ENCODE measurements around the gene PTPRM.

The PTPRM gene

DNA sequence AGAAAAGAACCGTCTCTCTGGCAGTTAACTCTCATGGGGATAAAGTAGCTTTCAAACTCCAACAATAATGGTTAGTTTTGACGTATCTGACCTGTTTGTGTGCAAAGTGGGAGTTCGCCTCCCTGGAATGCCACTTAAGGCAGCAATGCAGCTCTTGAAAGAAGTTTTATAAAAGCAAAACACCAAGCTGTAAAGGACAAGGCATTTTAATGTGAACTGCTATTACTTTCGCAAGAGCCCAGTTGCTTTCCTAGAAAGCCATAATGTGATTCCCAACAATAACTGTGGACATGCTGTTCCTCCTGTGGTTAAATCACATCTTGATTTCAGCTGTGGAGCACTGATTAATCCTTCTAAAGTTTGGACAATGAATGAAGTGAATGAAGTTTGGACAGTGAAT lies 303.7 kb downstream of the PTPRM start:
- TF ChIP-seq ZNF274 (IDR thresholded peaks at IDR 0.05; ENCODE audit: low read depth, low read length) (no peak), YY1 (IDR thresholded peaks at IDR 0.05; ENCODE audit: insufficient read depth, insufficient read length) (no peak), SUZ12 (IDR thresholded peaks at IDR 0.05; ENCODE audit: extremely low read depth, insufficient read depth, insufficient read length) (no peak)

DNA sequence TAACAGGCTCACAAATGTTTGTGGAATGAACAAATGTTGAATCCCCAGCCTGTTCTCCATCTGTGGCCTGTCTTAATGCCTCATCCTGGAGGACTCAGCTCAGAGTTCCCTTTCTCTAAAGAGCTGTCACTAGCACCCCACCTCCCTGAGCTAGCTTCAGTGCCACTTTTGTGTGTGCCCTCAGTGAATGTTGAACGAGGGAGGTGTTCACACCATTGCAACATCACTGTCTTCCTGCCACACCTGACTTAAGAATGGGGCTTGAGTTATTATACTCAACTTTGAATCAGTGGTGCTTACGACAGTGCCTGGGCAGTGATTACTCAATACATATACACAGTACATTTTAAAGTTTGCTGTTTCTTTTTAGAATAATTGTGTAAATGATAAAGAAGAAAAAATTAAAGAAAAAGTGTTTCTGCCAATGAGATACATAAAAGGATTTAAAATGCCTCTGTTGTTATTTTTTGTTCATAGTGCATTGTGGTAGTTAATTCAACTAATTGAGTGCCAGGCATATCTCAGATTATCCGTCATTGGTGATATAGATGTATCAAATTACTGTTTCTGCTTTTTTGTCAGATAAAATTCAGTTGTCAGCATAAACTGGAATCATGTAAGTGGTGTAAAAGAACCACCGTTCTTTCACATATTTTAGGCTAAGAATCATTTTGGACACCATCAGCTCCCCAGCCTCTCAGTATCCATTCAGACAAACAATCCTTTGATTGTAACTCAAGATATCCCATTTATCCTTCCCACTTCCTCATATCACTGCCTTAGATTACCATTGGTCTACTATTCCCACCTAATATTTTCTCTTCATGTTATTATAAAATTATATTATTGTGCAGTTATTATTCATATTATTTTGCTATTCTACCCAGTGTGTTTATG lies 304.7 kb downstream of the PTPRM start:
- DNase-seq (ENCODE audit: low read depth, low spot score) = no peak
- H3K4me3 ChIP-seq (ENCODE audit: insufficient read length, low read depth) = no peak overlapping the region
- H3K4me1 ChIP-seq (ENCODE audit: insufficient read depth, insufficient read length) = no peaks in the 10 kb centered on the region
- 0 out of 2 replicates have a peak, but pooled peaks cover 6% of the 10 kb centered on the region for H3K9me3 ChIP-seq (ENCODE audit: insufficient read depth, low read length)
- H3K36me3 ChIP-seq (ENCODE audit: insufficient read depth, insufficient read length, low read length) = no peaks in the 10 kb centered on the region
- TF ChIP-seq ZNF274 (IDR thresholded peaks at IDR 0.05; ENCODE audit: low read depth, low read length) (no peak), YY1 (IDR thresholded peaks at IDR 0.05; ENCODE audit: insufficient read depth, insufficient read length) (no peak), SUZ12 (IDR thresholded peaks at IDR 0.05; ENCODE audit: extremely low read depth, insufficient read depth, insufficient read length) (no peak)
- no peaks in the 10 kb centered on the region for H3K27me3 ChIP-seq (ENCODE audit: insufficient read depth, insufficient read length)
- H3K9ac ChIP-seq (ENCODE audit: insufficient read length, low read depth) = no peak overlapping the region

More for the DNA sequence above, 303.7 kb downstream of the PTPRM start:
- DNase-seq (ENCODE audit: low read depth, low spot score) = no peak
- H3K4me3 ChIP-seq (ENCODE audit: insufficient read length, low read depth) = no peak overlapping the region
- H3K4me1 ChIP-seq (ENCODE audit: insufficient read depth, insufficient read length) = no peaks in the 10 kb centered on the region
- no peaks in the 10 kb centered on the region for H3K27me3 ChIP-seq (ENCODE audit: insufficient read depth, insufficient read length)
- H3K9ac ChIP-seq (ENCODE audit: insufficient read length, low read depth) = no peak overlapping the region
- no peaks in the 10 kb centered on the region for H3K36me3 ChIP-seq (ENCODE audit: insufficient read depth, insufficient read length, low read length)
- no peaks in the 10 kb centered on the region for H3K9me3 ChIP-seq (ENCODE audit: insufficient read depth, low read length)

DNA sequence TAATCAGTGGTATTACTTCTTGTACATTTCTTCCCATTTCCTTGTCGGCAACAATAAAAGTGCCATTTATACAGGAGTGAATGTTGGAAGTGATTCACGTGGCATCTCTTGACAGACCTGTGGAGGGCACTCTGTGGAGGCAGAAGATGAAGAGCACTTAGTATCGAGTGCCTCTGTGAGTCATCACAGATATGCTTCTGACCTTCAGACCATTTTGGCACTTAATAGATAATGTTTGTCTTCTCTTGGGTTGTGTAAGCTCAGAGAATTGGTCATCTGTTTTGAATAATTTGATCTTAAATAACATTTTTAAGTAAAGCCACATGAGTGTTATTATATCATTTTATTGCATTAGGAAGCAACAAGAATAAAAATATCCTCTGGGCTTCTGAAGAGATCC lies 305.5 kb downstream of the PTPRM start:
- TF ChIP-seq YY1 (IDR thresholded peaks at IDR 0.05; ENCODE audit: insufficient read depth, insufficient read length) (no peak), SUZ12 (IDR thresholded peaks at IDR 0.05; ENCODE audit: extremely low read depth, insufficient read depth, insufficient read length) (no peak)
- no peaks in the 10 kb centered on the region for H3K27me3 ChIP-seq (ENCODE audit: insufficient read depth, insufficient read length)
- no peak overlapping the region for H3K9ac ChIP-seq (ENCODE audit: insufficient read length, low read depth)
- H3K36me3 ChIP-seq (ENCODE audit: insufficient read depth, insufficient read length, low read length) = no peaks in the 10 kb centered on the region
- H3K4me1 ChIP-seq (ENCODE audit: insufficient read depth, insufficient read length) = no peaks in the 10 kb centered on the region
- no peak overlapping the region for H3K4me3 ChIP-seq (ENCODE audit: insufficient read length, low read depth)
- no peak for DNase-seq (ENCODE audit: low read depth, low spot score)
- 0 out of 2 replicates have a peak, but pooled peaks cover 6% of the 10 kb centered on the region for H3K9me3 ChIP-seq (ENCODE audit: insufficient read depth, low read length)

DNA sequence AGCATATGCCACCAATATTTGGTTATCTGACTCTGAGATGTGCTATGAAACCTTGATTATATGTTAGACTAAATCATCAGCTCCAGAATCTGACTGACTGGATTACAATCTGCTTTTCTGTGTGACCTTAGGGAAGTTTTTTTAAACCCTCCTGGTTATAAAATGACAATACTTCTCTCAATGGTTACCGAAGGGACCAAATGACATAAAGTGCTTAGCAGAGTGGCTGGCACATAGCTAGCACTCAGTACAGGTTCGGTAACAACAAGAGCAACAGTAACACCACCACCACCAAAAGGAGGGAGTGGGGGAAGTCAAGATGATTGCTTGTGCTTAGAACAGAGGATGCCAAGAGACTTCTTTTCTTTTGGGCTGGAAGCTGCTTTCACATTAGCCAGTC lies 306.2 kb downstream of the PTPRM start:
- no peak for TF ChIP-seq YY1 (IDR thresholded peaks at IDR 0.05; ENCODE audit: insufficient read depth, insufficient read length)
- no peak for TF ChIP-seq ZNF274 (IDR thresholded peaks at IDR 0.05; ENCODE audit: low read depth, low read length)
- TF ChIP-seq SUZ12 (IDR thresholded peaks at IDR 0.05; ENCODE audit: extremely low read depth, insufficient read depth, insufficient read length) = no peak
- H3K9ac ChIP-seq (ENCODE audit: insufficient read length, low read depth) = no peak overlapping the region
- no peak for DNase-seq (ENCODE audit: low read depth, low spot score)
- no peak overlapping the region for H3K4me3 ChIP-seq (ENCODE audit: insufficient read length, low read depth)
- H3K36me3 ChIP-seq (ENCODE audit: insufficient read depth, insufficient read length, low read length) = no peaks in the 10 kb centered on the region
- no peaks in the 10 kb centered on the region for H3K27me3 ChIP-seq (ENCODE audit: insufficient read depth, insufficient read length)
- H3K9me3 ChIP-seq (ENCODE audit: insufficient read depth, low read length) = 0 out of 2 replicates have a peak, but pooled peaks cover 6% of the 10 kb centered on the region
- H3K4me1 ChIP-seq (ENCODE audit: insufficient read depth, insufficient read length) = no peaks in the 10 kb centered on the region

- Histone ChIP-seq H3K9me3 (ENCODE audit: insufficient read depth, low read length) (0 out of 2 replicates have a peak, but pooled peaks cover 6% of the 10 kb centered on the region), H3K4me1 (ENCODE audit: insufficient read depth, insufficient read length) (no peaks in the 10 kb centered on the region), H3K27me3 (ENCODE audit: insufficient read depth, insufficient read length) (no peaks in the 10 kb centered on the region), H3K4me3 (ENCODE audit: insufficient read length, low read depth) (no peak overlapping the region), H3K9ac (ENCODE audit: insufficient read length, low read depth) (no peak overlapping the region), H3K36me3 (ENCODE audit: insufficient read depth, insufficient read length, low read length) (no peaks in the 10 kb centered on the region)
- no peak for DNase-seq (ENCODE audit: low read depth, low spot score)
- TF ChIP-seq YY1 (IDR thresholded peaks at IDR 0.05; ENCODE audit: insufficient read depth, insufficient read length) = no peak
- TF ChIP-seq ZNF274 (IDR thresholded peaks at IDR 0.05; ENCODE audit: low read depth, low read length) = no peak
- TF ChIP-seq SUZ12 (IDR thresholded peaks at IDR 0.05; ENCODE audit: extremely low read depth, insufficient read depth, insufficient read length) = no peak
Measured at GRCh38 chr18:7876354-7877104, 309.4 kb downstream of the PTPRM start.

- H3K4me3 ChIP-seq (ENCODE audit: insufficient read length, low read depth) = no peak overlapping the region
- H3K27me3 ChIP-seq (ENCODE audit: insufficient read depth, insufficient read length) = no peaks in the 10 kb centered on the region
- H3K36me3 ChIP-seq (ENCODE audit: insufficient read depth, insufficient read length, low read length) = no peaks in the 10 kb centered on the region
- H3K9ac ChIP-seq (ENCODE audit: insufficient read length, low read depth) = no peak overlapping the region
- TF ChIP-seq ZNF274 (IDR thresholded peaks at IDR 0.05; ENCODE audit: low read depth, low read length) (no peak), YY1 (IDR thresholded peaks at IDR 0.05; ENCODE audit: insufficient read depth, insufficient read length) (no peak), SUZ12 (IDR thresholded peaks at IDR 0.05; ENCODE audit: extremely low read depth, insufficient read depth, insufficient read length) (no peak)
- DNase-seq (ENCODE audit: low read depth, low spot score) = no peak
- H3K4me1 ChIP-seq (ENCODE audit: insufficient read depth, insufficient read length) = no peaks in the 10 kb centered on the region
- H3K9me3 ChIP-seq (ENCODE audit: insufficient read depth, low read length) = 0 out of 2 replicates have a peak, but pooled peaks cover 6% of the 10 kb centered on the region
Measured at GRCh38 chr18:7877609-7878008, 310.5 kb downstream of the PTPRM start.
